IPS-15b (cell line): ENCODE measurements around the gene HSD17B14.

Experiments
- H3K27me3 ChIP-seq: one replicate; pipeline ENCODE4 v1.6.1; 2013; ENCODE audit warnings: low read length; ENCODE audit not compliant: control insufficient read depth, insufficient read depth
- H3K36me3 ChIP-seq: one replicate; pipeline ENCODE4 v1.6.1; 2013; ENCODE audit warnings: low read length; ENCODE audit not compliant: control insufficient read depth, insufficient read depth
- H3K4me1 ChIP-seq: one replicate; pipeline ENCODE4 v1.6.1; 2013; ENCODE audit warnings: mild to moderate bottlenecking, low read length; ENCODE audit not compliant: control insufficient read depth, insufficient read depth
- H3K4me3 ChIP-seq: one replicate; pipeline ENCODE4 v1.5.1; 2013; ENCODE audit warnings: low read depth, low read length
- H3K9ac ChIP-seq: one replicate; pipeline ENCODE4 v1.6.1; 2013; ENCODE audit warnings: low read depth, mild to moderate bottlenecking, low read length
- H3K9me3 ChIP-seq: one replicate; pipeline ENCODE4 v1.6.1; 2013; ENCODE audit warnings: mild to moderate bottlenecking, low read length; ENCODE audit not compliant: control insufficient read depth, insufficient read depth

Gene HSD17B14

GRCh38 chr19:48818234-48818820 lies 18.0 kb downstream of the HSD17B14 start:
- no peaks in the 10 kb centered on the region for H3K4me1 ChIP-seq
- H3K36me3 ChIP-seq, result no peaks in the 10 kb centered on the region
- no peaks in the 10 kb centered on the region for H3K9me3 ChIP-seq
- H3K4me3 ChIP-seq, result no peak overlapping the region
- no peaks in the 10 kb centered on the region for H3K27me3 ChIP-seq
- H3K9ac ChIP-seq, result no peak overlapping the region

GRCh38 chr19:48817585-48818124 lies 18.6 kb downstream of the HSD17B14 start:
- H3K4me3 ChIP-seq, result no peak overlapping the region
- peaks cover 2% of the 10 kb centered on the region for H3K4me1 ChIP-seq

GRCh38 chr19:48815870-48816501 lies 20.3 kb downstream of the HSD17B14 start:
- H3K9me3 ChIP-seq, result no peaks in the 10 kb centered on the region
- no peaks in the 10 kb centered on the region for H3K36me3 ChIP-seq
- H3K4me1 ChIP-seq, result peaks cover 2% of the 10 kb centered on the region
- no peak overlapping the region for H3K9ac ChIP-seq
- H3K4me3 ChIP-seq, result no peak overlapping the region
- no peaks in the 10 kb centered on the region for H3K27me3 ChIP-seq

More at GRCh38 chr19:48817585-48818124, 18.6 kb downstream of the HSD17B14 start:
- Histone ChIP-seq H3K27me3 (no peaks in the 10 kb centered on the region), H3K9ac (no peak overlapping the region), H3K9me3 (no peaks in the 10 kb centered on the region), H3K36me3 (no peaks in the 10 kb centered on the region)

- Histone ChIP-seq H3K4me1 (peaks cover 4% of the 10 kb centered on the region), H3K36me3 (no peaks in the 10 kb centered on the region), H3K4me3 (no peak overlapping the region), H3K9me3 (no peaks in the 10 kb centered on the region), H3K27me3 (peaks cover 2% of the 10 kb centered on the region), H3K9ac (no peak overlapping the region)
Measured at GRCh38 chr19:48814895-48815294, 21.4 kb downstream of the HSD17B14 start.

GRCh38 chr19:48813123-48813913 lies 23.0 kb downstream of the HSD17B14 start:
- H3K4me1 ChIP-seq, result peaks cover 6% of the 10 kb centered on the region
- H3K9me3 ChIP-seq, result no peaks in the 10 kb centered on the region

GRCh38 chr19:48812094-48812929 lies 24.0 kb downstream of the HSD17B14 start:
- no peak overlapping the region for H3K9ac ChIP-seq
- no peaks in the 10 kb centered on the region for H3K9me3 ChIP-seq
- H3K27me3 ChIP-seq, result peaks cover 4% of the 10 kb centered on the region
- H3K4me3 ChIP-seq, result peak overlapping the region; percentile 42
- H3K4me1 ChIP-seq, result peaks cover 9% of the 10 kb centered on the region
- no peaks in the 10 kb centered on the region for H3K36me3 ChIP-seq

More at GRCh38 chr19:48813123-48813913, 23.0 kb downstream of the HSD17B14 start:
- no peaks in the 10 kb centered on the region for H3K36me3 ChIP-seq
- H3K4me3 ChIP-seq, result peak overlapping the region; percentile 42
- H3K27me3 ChIP-seq, result peaks cover 4% of the 10 kb centered on the region
- no peak overlapping the region for H3K9ac ChIP-seq

- H3K36me3 ChIP-seq, result no peaks in the 10 kb centered on the region
- H3K9ac ChIP-seq, result peak overlapping the region; percentile 47
- peak overlapping the region; percentile 61 for H3K4me3 ChIP-seq
- H3K4me1 ChIP-seq, result peaks cover 13% of the 10 kb centered on the region
- no peaks in the 10 kb centered on the region for H3K9me3 ChIP-seq
- H3K27me3 ChIP-seq, result peaks cover 4% of the 10 kb centered on the region
Measured at GRCh38 chr19:48810151-48810550, 26.1 kb downstream of the HSD17B14 start.

- Histone ChIP-seq H3K4me1 (peaks cover 11% of the 10 kb centered on the region), H3K9me3 (no peaks in the 10 kb centered on the region), H3K9ac (peak overlapping the region; percentile 47), H3K27me3 (peaks cover 4% of the 10 kb centered on the region), H3K4me3 (peak overlapping the region; percentile 46), H3K36me3 (no peaks in the 10 kb centered on the region)
Measured at GRCh38 chr19:48807590-48808308, 28.5 kb downstream of the HSD17B14 start.

- peak overlapping the region; percentile 46 for H3K4me3 ChIP-seq
Measured at GRCh38 chr19:48806818-48807589, 29.3 kb downstream of the HSD17B14 start.

GRCh38 chr19:48806518-48806817 lies 29.8 kb downstream of the HSD17B14 start:
- peaks cover 4% of the 10 kb centered on the region for H3K27me3 ChIP-seq
- peaks cover 11% of the 10 kb centered on the region for H3K4me1 ChIP-seq
- H3K9me3 ChIP-seq, result no peaks in the 10 kb centered on the region
- H3K36me3 ChIP-seq, result no peaks in the 10 kb centered on the region
- H3K9ac ChIP-seq, result no peak overlapping the region
- no peak overlapping the region for H3K4me3 ChIP-seq

More at GRCh38 chr19:48806818-48807589, 29.3 kb downstream of the HSD17B14 start:
- Histone ChIP-seq H3K4me1 (peaks cover 11% of the 10 kb centered on the region), H3K9ac (peak overlapping the region; percentile 47), H3K36me3 (no peaks in the 10 kb centered on the region), H3K27me3 (peaks cover 4% of the 10 kb centered on the region), H3K9me3 (no peaks in the 10 kb centered on the region)
